Fibroblast of the aortic adventitia (primary cell): ENCODE measurements around the gene ILKAP. TPM values are rescaled to one million over a fixed set of nuclear protein-coding genes. Genes with fewer than 3 reads are reported as not detected.

Experiments
- DNase-seq: peaks from one replicate; pipeline ENCODE4 v3.0.0-alpha.2; 2010; ENCODE audit warnings: low read depth
- H3K4me3 ChIP-seq: 2 replicates; pipeline ENCODE4 v1.5.1; 2011; ENCODE audit warnings: low read depth, mild to moderate bottlenecking, control low read depth, low read length, moderate library complexity
- total RNA-seq: library from RNA; depleted of rRNA; stranded (reverse); fragments of >200 nt; gene quantifications from 2 replicates; pipeline ENCODE4 v1.2.3, GENCODE V29; 2012; ENCODE audit warnings: low replicate concordance
- TF ChIP-seq, protein P1 (sequence below): IDR thresholded peaks from 2 replicates; pipeline ENCODE4 v1.5.1; 2011; ENCODE audit warnings: mild to moderate bottlenecking, low read length, control low read depth, inconsistent platforms; ENCODE audit not compliant: insufficient read depth

ILKAP gene
- total RNA-seq, 1 donor = 19.0 TPM

DNA sequence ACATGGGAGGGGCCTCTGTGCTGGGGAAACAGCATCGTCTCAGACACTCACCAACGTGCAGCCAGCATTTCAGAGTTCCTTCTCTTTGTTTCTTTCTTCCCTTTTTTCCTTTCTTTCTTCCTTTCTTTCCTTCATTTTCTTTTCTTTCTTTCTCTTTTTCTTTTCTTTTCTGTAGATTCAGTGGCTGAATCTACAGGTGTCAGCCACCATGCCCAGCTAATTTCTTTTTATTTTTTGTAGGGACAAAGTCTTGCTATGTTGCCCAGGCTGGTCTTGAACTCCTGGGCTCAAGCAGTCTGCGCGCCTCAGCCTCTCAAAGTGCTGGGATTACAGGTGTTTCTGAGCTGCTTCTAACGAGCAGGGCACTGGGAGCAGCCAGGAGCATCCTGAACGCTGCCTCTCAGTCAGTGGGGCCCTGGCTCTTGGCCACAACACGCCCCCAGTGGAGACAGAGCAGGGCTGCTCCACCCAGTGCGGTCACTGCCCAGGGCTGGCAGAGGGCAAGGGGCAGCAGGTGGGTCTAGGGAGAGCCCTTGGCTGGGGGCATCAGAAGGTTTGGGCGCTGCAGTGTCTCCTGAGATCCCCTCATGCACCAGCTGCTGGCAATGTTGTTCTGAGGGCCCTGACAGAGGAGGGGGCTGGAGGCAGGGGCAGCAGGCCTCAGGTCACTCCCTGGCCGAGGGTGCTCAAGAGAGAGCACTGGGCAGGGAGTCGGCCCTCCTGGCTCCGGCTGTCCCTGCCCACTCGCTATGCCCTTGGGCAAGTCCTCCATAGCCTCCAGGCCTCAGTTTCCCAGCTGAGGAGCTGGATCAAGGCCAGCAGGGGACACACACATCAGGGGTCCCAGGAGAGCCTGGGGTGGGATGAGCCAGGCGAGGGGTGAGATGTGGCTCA is 69.7 kb downstream of the ILKAP start:
- no peak overlapping the region for H3K4me3 ChIP-seq
- TF ChIP-seq, protein P1, sequence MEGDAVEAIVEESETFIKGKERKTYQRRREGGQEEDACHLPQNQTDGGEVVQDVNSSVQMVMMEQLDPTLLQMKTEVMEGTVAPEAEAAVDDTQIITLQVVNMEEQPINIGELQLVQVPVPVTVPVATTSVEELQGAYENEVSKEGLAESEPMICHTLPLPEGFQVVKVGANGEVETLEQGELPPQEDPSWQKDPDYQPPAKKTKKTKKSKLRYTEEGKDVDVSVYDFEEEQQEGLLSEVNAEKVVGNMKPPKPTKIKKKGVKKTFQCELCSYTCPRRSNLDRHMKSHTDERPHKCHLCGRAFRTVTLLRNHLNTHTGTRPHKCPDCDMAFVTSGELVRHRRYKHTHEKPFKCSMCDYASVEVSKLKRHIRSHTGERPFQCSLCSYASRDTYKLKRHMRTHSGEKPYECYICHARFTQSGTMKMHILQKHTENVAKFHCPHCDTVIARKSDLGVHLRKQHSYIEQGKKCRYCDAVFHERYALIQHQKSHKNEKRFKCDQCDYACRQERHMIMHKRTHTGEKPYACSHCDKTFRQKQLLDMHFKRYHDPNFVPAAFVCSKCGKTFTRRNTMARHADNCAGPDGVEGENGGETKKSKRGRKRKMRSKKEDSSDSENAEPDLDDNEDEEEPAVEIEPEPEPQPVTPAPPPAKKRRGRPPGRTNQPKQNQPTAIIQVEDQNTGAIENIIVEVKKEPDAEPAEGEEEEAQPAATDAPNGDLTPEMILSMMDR = no peak
- no peak for DNase-seq

GRCh38 chr2:238132463-238133450 is 70.7 kb downstream of the ILKAP start:
- no peak for DNase-seq
- no peak overlapping the region for H3K4me3 ChIP-seq
- TF ChIP-seq, protein P1 = no peak

- no peak for DNase-seq
- no peak overlapping the region for H3K4me3 ChIP-seq
- TF ChIP-seq, protein P1 = no peak
Observed at GRCh38 chr2:238131761-238132462, 71.6 kb downstream of the ILKAP start.

DNA sequence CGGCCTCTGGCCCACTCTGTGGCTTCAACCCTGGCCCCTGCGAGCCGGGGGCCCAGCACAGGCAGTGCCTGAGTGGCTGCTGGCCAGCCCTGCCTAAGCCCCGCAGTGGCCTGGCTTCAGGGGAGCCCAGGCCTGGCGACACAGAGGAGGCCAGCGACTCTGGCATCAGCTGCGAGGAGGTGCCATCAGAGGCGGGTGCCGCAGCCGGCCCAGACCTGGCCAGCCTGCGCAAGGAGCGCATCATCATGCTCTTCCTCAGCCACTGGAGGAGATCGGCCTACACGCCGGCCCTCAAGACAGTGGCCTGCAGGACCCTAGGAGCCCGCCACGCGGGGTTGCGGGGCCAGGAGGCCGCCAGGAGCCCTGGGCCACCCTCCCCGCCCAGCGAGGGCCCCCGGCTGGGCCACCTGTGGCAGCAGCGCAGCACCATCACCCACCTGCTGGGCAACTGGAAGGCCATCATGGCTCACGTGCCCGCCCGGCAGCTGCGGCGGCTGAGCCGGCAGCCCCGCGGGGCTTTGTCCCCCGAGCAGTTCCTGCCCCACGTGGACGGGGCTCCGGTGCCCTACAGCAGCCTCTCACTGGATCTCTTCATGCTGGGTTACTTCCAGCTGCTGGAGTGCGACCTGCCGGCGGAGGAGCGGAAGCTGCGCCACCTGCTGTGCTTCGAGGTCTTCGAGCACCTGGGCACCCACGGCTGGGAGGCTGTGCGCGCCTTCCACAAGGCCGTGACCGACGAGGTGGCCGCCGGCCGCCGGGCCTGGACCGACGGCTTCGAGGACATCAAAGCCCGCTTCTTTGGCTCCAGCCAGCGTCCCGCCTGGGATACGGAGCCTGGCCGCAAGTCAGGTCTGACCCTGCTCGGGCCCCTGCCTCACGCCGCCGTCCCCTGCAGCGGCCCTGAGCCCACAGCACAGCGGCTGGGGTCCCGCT is 72.5 kb downstream of the ILKAP start:
- H3K4me3 ChIP-seq = no peak overlapping the region
- TF ChIP-seq, protein P1 = no peak
- no peak for DNase-seq

GRCh38 chr2:238130111-238130695 is 73.3 kb downstream of the ILKAP start:
- TF ChIP-seq, protein P1 = no peak
- DNase-seq = no peak
- H3K4me3 ChIP-seq = no peak overlapping the region
